COLO829 (cell line): ENCODE results near the gene ZNF423.

Experiments used
- DNase-seq: peaks from one replicate; pipeline ENCODE4 v3.0.0; 2012; ENCODE audit warnings: low spot score

The ZNF423 gene

GRCh38 chr16:49848530-49848929, 7.4 kb downstream of the ZNF423 start:
- DNase-seq, result no peak

GRCh38 chr16:49846800-49847199, 9.1 kb downstream of the ZNF423 start:
- DNase-seq, result no peak

GRCh38 chr16:49844359-49844758, 11.6 kb downstream of the ZNF423 start:
- no peak for DNase-seq

- no peak for DNase-seq
These were observed 12.2 kb downstream of the ZNF423 start for GRCh38 chr16:49843758-49844157.

- DNase-seq, result no peak
These were observed 12.9 kb downstream of the ZNF423 start for GRCh38 chr16:49842972-49843371.

GRCh38 chr16:49839017-49839825, 16.7 kb downstream of the ZNF423 start:
- no peak for DNase-seq

GRCh38 chr16:49838441-49839016, 17.4 kb downstream of the ZNF423 start:
- DNase-seq, result no peak

- no peak for DNase-seq
These were observed 18.1 kb downstream of the ZNF423 start for GRCh38 chr16:49837688-49838410.

- DNase-seq, result no peak
These were observed 19.2 kb downstream of the ZNF423 start for GRCh38 chr16:49836668-49837067.

GRCh38 chr16:49836218-49836617, 19.7 kb downstream of the ZNF423 start:
- DNase-seq, result no peak

- DNase-seq, result no peak
These were observed 20.6 kb downstream of the ZNF423 start for GRCh38 chr16:49835161-49835777.

- no peak for DNase-seq
These were observed 21.3 kb downstream of the ZNF423 start for GRCh38 chr16:49834531-49835151.

- DNase-seq, result no peak
These were observed 21.9 kb downstream of the ZNF423 start for GRCh38 chr16:49833796-49834530.

GRCh38 chr16:49833085-49833484, 22.8 kb downstream of the ZNF423 start:
- DNase-seq, result no peak

GRCh38 chr16:49832177-49832576, 23.7 kb downstream of the ZNF423 start:
- DNase-seq, result no peak

- DNase-seq, result no peak
These were observed 25.0 kb downstream of the ZNF423 start for GRCh38 chr16:49830873-49831272.

- no peak for DNase-seq
These were observed 27.2 kb downstream of the ZNF423 start for GRCh38 chr16:49828533-49829267.

- DNase-seq, result no peak
These were observed 28.0 kb downstream of the ZNF423 start for GRCh38 chr16:49827805-49828438.

GRCh38 chr16:49826515-49826914, 29.4 kb downstream of the ZNF423 start:
- DNase-seq, result no peak

GRCh38 chr16:49825041-49825440, 30.9 kb downstream of the ZNF423 start:
- DNase-seq, result no peak
